ENCODE data around the gene SORBS1.
"Not testable (repeated sequence)": the region's sequence is repeated elsewhere in the genome, so short reads cannot be mapped to it uniquely, and the experiment has no call there.

Gene SORBS1

GRCh38 chr10:95480102-95480900 is 80.9 kb downstream of the SORBS1 start:
- no peak for DNase-seq

GRCh38 chr10:95478935-95479334 is 82.2 kb downstream of the SORBS1 start:
- DNase-seq = no peak

- no peak for DNase-seq
Observed at GRCh38 chr10:95478185-95478584, 83.0 kb downstream of the SORBS1 start.

GRCh38 chr10:95477175-95477520 is 84.0 kb downstream of the SORBS1 start:
- no peak for DNase-seq

GRCh38 chr10:95476469-95477174 is 84.5 kb downstream of the SORBS1 start:
- DNase-seq = no peak

- DNase-seq = no peak
Observed at GRCh38 chr10:95475827-95476468, 85.2 kb downstream of the SORBS1 start.

- DNase-seq = no peak
Observed at GRCh38 chr10:95475003-95475383, 86.2 kb downstream of the SORBS1 start.

GRCh38 chr10:95474228-95475002 is 86.8 kb downstream of the SORBS1 start:
- DNase-seq = peak; percentile 47

GRCh38 chr10:95472304-95473088 is 88.7 kb downstream of the SORBS1 start:
- no peak for DNase-seq

- DNase-seq = no peak
Observed at GRCh38 chr10:95469676-95470075, 91.5 kb downstream of the SORBS1 start.

- DNase-seq = no peak
Observed at GRCh38 chr10:95469251-95469650, 91.9 kb downstream of the SORBS1 start.

GRCh38 chr10:95467642-95468041 is 93.5 kb downstream of the SORBS1 start:
- DNase-seq = not testable (repeated sequence)

- DNase-seq = no peak
Observed at GRCh38 chr10:95467162-95467599, 94.0 kb downstream of the SORBS1 start.

- DNase-seq = no peak
Observed at GRCh38 chr10:95466436-95466835, 94.7 kb downstream of the SORBS1 start.

GRCh38 chr10:95464280-95464679 is 96.9 kb downstream of the SORBS1 start:
- DNase-seq = no peak

GRCh38 chr10:95462740-95463667 is 98.2 kb downstream of the SORBS1 start:
- DNase-seq = no peak

GRCh38 chr10:95461611-95462010 is 99.6 kb downstream of the SORBS1 start:
- no peak for DNase-seq

- no peak for DNase-seq
Observed at GRCh38 chr10:95459446-95460045, 101.6 kb downstream of the SORBS1 start.

- DNase-seq = no peak
Observed at GRCh38 chr10:95458871-95459270, 102.3 kb downstream of the SORBS1 start.

- no peak for DNase-seq
Observed at GRCh38 chr10:95458014-95458413, 103.2 kb downstream of the SORBS1 start.
